NT2/D1 (cell line): ENCODE results near the gene ANKRD33.
A peak's percentile ranks its signal among the peaks of the same experiment; 100 is the strongest.

Experiments used
- DNase-seq: peaks from one replicate; pipeline ENCODE4 v3.0.0-alpha.2; 2011; ENCODE audit warnings: low read depth, low spot score
- H3K27me3 ChIP-seq: 2 replicates; pipeline ENCODE4 v1.6.0; 2011; ENCODE audit warnings: mild to moderate bottlenecking; ENCODE audit not compliant: insufficient read length, insufficient read depth
- H3K36me3 ChIP-seq: 2 replicates; pipeline ENCODE4 v1.6.1; 2011; ENCODE audit warnings: mild to moderate bottlenecking, low read length, mixed read lengths; ENCODE audit not compliant: insufficient read depth, insufficient read length
- H3K4me1 ChIP-seq: 2 replicates; pipeline ENCODE4 v1.5.1; 2011; ENCODE audit not compliant: insufficient read depth, insufficient read length
- H3K4me3 ChIP-seq: 2 replicates; pipeline ENCODE4 v1.5.1; 2011; ENCODE audit warnings: low read depth; ENCODE audit not compliant: insufficient read length
- H3K9ac ChIP-seq: 2 replicates; pipeline ENCODE4 v1.6.0; 2011; ENCODE audit warnings: low read depth; ENCODE audit not compliant: insufficient read length
- H3K9me3 ChIP-seq: 2 replicates; pipeline ENCODE4 v1.5.1; 2011; ENCODE audit warnings: mild to moderate bottlenecking, low read length; ENCODE audit not compliant: insufficient read depth
- SUZ12 ChIP-seq: IDR thresholded peaks from 2 replicates; pipeline ENCODE4 v1.6.1; 2011; ENCODE audit not compliant: insufficient read length, insufficient read depth; ENCODE audit errors: extremely low read depth
- YY1 ChIP-seq: IDR thresholded peaks from 2 replicates; pipeline ENCODE4 v1.6.1; 2011; ENCODE audit not compliant: insufficient read length, insufficient read depth
- ZNF274 ChIP-seq: IDR thresholded peaks from 2 replicates; pipeline ENCODE4 v1.6.1; 2011; ENCODE audit warnings: mild to moderate bottlenecking, low read depth, low read length

The ANKRD33 gene

GRCh38 chr12:51917041-51917590 lies 29.2 kb downstream of the ANKRD33 start:
- no peaks in the 10 kb centered on the region for H3K27me3 ChIP-seq
- no peak overlapping the region for H3K4me3 ChIP-seq
- TF ChIP-seq YY1 = no peak
- no peak for TF ChIP-seq ZNF274
- peaks cover 27% of the 10 kb centered on the region for H3K4me1 ChIP-seq
- no peak for DNase-seq
- peaks cover 3% of the 10 kb centered on the region for H3K36me3 ChIP-seq
- no peak overlapping the region for H3K9ac ChIP-seq
- no peaks in the 10 kb centered on the region for H3K9me3 ChIP-seq

- Histone ChIP-seq H3K4me1 (peaks cover 26% of the 10 kb centered on the region), H3K4me3 (no peak overlapping the region), H3K36me3 (peaks cover 3% of the 10 kb centered on the region), H3K9me3 (no peaks in the 10 kb centered on the region), H3K27me3 (no peaks in the 10 kb centered on the region), H3K9ac (no peak overlapping the region)
- TF ChIP-seq SUZ12 (no peak), YY1 (no peak), ZNF274 (no peak)
- DNase-seq = no peak
Observed at GRCh38 chr12:51917746-51918453, 30.0 kb downstream of the ANKRD33 start.

- H3K9ac ChIP-seq = no peak overlapping the region
- no peaks in the 10 kb centered on the region for H3K9me3 ChIP-seq
- H3K4me3 ChIP-seq = no peak overlapping the region
- no peak for TF ChIP-seq ZNF274
- TF ChIP-seq SUZ12 = no peak
- no peak for TF ChIP-seq YY1
- peaks cover 3% of the 10 kb centered on the region for H3K36me3 ChIP-seq
- H3K4me1 ChIP-seq = peaks cover 21% of the 10 kb centered on the region
- H3K27me3 ChIP-seq = peaks cover 11% of the 10 kb centered on the region
- no peak for DNase-seq
Observed at GRCh38 chr12:51920046-51920445, 32.1 kb downstream of the ANKRD33 start.

- Histone ChIP-seq H3K9ac (peak overlapping the region; percentile 37), H3K36me3 (no peaks in the 10 kb centered on the region), H3K4me1 (peaks cover 19% of the 10 kb centered on the region), H3K4me3 (no peak overlapping the region), H3K9me3 (no peaks in the 10 kb centered on the region), H3K27me3 (peaks cover 12% of the 10 kb centered on the region)
- TF ChIP-seq ZNF274 (no peak), SUZ12 (no peak), YY1 (no peak)
- no peak for DNase-seq
Observed at GRCh38 chr12:51921017-51921725, 33.3 kb downstream of the ANKRD33 start.

- Histone ChIP-seq H3K4me3 (no peak overlapping the region), H3K4me1 (peaks cover 23% of the 10 kb centered on the region), H3K9me3 (no peaks in the 10 kb centered on the region), H3K9ac (no peak overlapping the region), H3K27me3 (peaks cover 12% of the 10 kb centered on the region), H3K36me3 (no peaks in the 10 kb centered on the region)
- no peak for DNase-seq
- TF ChIP-seq YY1 = no peak
- TF ChIP-seq SUZ12 = no peak
- no peak for TF ChIP-seq ZNF274
Observed at GRCh38 chr12:51922146-51922545, 34.2 kb downstream of the ANKRD33 start.

- H3K27me3 ChIP-seq = peaks cover 12% of the 10 kb centered on the region
- no peaks in the 10 kb centered on the region for H3K9me3 ChIP-seq
- no peak for DNase-seq
- no peak for TF ChIP-seq ZNF274
- TF ChIP-seq SUZ12 = no peak
- TF ChIP-seq YY1 = no peak
- H3K4me3 ChIP-seq = no peak overlapping the region
- H3K36me3 ChIP-seq = no peaks in the 10 kb centered on the region
- peak overlapping the region; percentile 22 for H3K9ac ChIP-seq
- peaks cover 23% of the 10 kb centered on the region for H3K4me1 ChIP-seq
Observed at GRCh38 chr12:51922762-51923505, 35.0 kb downstream of the ANKRD33 start.
